ENCODE measurements around the gene WDR70. TPM values are rescaled to one million over a fixed set of nuclear protein-coding genes. Genes with fewer than 3 reads are reported as not detected.

WDR70 gene
- total and polyA plus RNA-seq, 2 of the 8 experiments (the other 6 are each of a cell fraction or from before 2014, with no cell fraction given) = 10.6 to 37.4 TPM

DNA sequence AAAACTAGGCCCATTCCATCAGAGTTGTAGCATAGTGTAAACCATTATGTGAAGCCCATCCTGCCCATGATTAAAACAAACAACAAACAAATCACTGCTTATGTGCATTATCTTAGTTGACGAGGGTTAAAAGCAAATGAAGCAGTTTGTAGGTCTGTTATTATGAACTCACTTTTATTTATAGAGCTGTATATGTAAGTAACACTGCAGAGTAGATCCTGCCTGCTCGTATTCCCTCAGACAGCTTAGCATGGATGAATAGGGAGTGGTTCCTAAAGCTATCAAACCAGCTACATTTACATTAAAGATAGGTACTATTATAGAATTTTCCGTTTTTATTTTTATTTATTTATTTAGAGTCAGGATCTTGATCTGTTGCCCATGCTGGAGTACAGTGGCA, 348.1 kb downstream of the WDR70 start:
- no peak for DNase-seq (ENCODE audit: low read depth in 1 of 2, low spot score in 2 of 2)
- Histone ChIP-seq H3K27me3 (replicated peaks in 1 of 4; ENCODE audit: control insufficient read depth in 3 of 4, extremely low read depth in 1 of 4, insufficient read depth in 3 of 4, low read length in 3 of 4) (no peaks in the 10 kb centered on the region), H2BK20ac (ENCODE audit: low read length) (no peak overlapping the region), H3K4me3 (ENCODE audit: extremely low read depth in 1 of 4, insufficient read depth in 2 of 4, low read depth in 3 of 4, low read length in 4 of 4) (no peak overlapping the region), H3K4ac (replicated peaks; ENCODE audit: insufficient read length, low read depth, low read length) (no peak overlapping the region), H4K20me1 (replicated peaks in 1 of 2; ENCODE audit: control insufficient read depth in 1 of 2, insufficient read depth in 2 of 2, low read length in 2 of 2) (no peaks in the 10 kb centered on the region), H3K9me3 (ENCODE audit: insufficient read depth in 2 of 2, low read depth in 1 of 2, low read length in 1 of 2) (no peaks in the 10 kb centered on the region), H3K23ac (ENCODE audit: insufficient read length) (no peak overlapping the region), H2BK12ac (ENCODE audit: low read depth, low read length) (no peak overlapping the region), H3K23me2 (ENCODE audit: low read depth, low read length) (no peaks in the 10 kb centered on the region), H4K91ac (replicated peaks; ENCODE audit: insufficient read length, low read length) (no peak overlapping the region), H3K56ac (replicated peaks; ENCODE audit: insufficient read length, low read depth, low read length) (no peak overlapping the region), H2BK5ac (ENCODE audit: low read depth, low read length) (no peak overlapping the region), H2BK120ac (replicated peaks; ENCODE audit: low read depth, low read length) (no peak overlapping the region), H3K4me1 (replicated peaks in 1 of 4; ENCODE audit: control insufficient read depth in 3 of 4, insufficient read depth in 4 of 4, low read length in 3 of 4) (no peaks in the 10 kb centered on the region), H3K79me2 (ENCODE audit: control insufficient read depth in 1 of 2, insufficient read depth in 2 of 2, low read length in 2 of 2) (no peaks in the 10 kb centered on the region), H4K5ac (ENCODE audit: insufficient read length, low read depth, low read length) (no peak overlapping the region), H2BK15ac (ENCODE audit: low read length) (no peak overlapping the region), H2AK5ac (ENCODE audit: low read depth, low read length) (no peak overlapping the region), H3K14ac (ENCODE audit: insufficient read length) (no peak overlapping the region), H3K4me2 (ENCODE audit: insufficient read depth in 1 of 2, low read depth in 2 of 2, low read length in 2 of 2) (no peak overlapping the region), H3K36me3 (ENCODE audit: control insufficient read depth in 2 of 4, insufficient read depth in 4 of 4, low read length in 3 of 4) (peaks cover 0 to 4% (median 3%) of the 10 kb centered on the region in 4 experiments; a peak in 4 of 8 replicates), H3K79me1 (ENCODE audit: low read depth, low read length) (no peaks in the 10 kb centered on the region), H3K27ac (ENCODE audit: low read depth, low read length) (no peak overlapping the region), H3K9ac (replicated peaks in 1 of 4; ENCODE audit: extremely low read depth in 1 of 4, low read depth in 3 of 4, low read length in 3 of 4) (no peak overlapping the region), H4K8ac (ENCODE audit: extremely low read depth, insufficient read depth, low read length) (no peak overlapping the region), H2AFZ (ENCODE audit: low read length) (no peak overlapping the region), H3K18ac (ENCODE audit: extremely low read depth, low read length) (no peak overlapping the region)
- no peak for FAIRE-seq
- 77% methylated on average over 3 of the region's 3 CpGs; no CpG with 5 or more reads in 1 of the 2 experiments for WGBS, 2 experiments (ENCODE audit: extremely low coverage in 1 of 2, insufficient coverage in 1 of 2, insufficient read length in 1 of 2, insufficient replicate concordance in 2 of 2, low coverage in 1 of 2, low lambda C conversion rate in 2 of 2, missing lambda C conversion rate in 1 of 2)
- POLR2A ChIA-PET (ENCODE audit: partially characterized antibody) = no interaction called here
- CTCF ChIA-PET (ENCODE audit: partially characterized antibody) = interaction anchor here (1.1 to 7.4 kb wide), 4 partner anchors 14 to 314 kb away, joined by 3 to 113 read pairs (median 4); no protein-coding TSS in a partner anchor
- TF ChIP-seq SIN3A (conservative IDR thresholded peaks at IDR 0.05 in 1 of 2, IDR thresholded peaks at IDR 0.05 in 1 of 2; ENCODE audit: low read depth in 1 of 2, low read length in 2 of 2) (no peak), SP1 (IDR thresholded peaks at IDR 0.05; ENCODE audit: low read depth, low read length) (no peak), CREB1 (IDR thresholded peaks at IDR 0.05) (no peak), SAP30 (IDR thresholded peaks at IDR 0.05; ENCODE audit: insufficient read depth, insufficient replicate concordance, low read length) (no peak), RFX5 (IDR thresholded peaks at IDR 0.05; ENCODE audit: borderline replicate concordance, low read depth, low read length) (no peak), ZNF274 (IDR thresholded peaks at IDR 0.05; ENCODE audit: borderline replicate concordance, extremely low read depth, low read length) (no peak), NRF1 (IDR thresholded peaks at IDR 0.05; ENCODE audit: low read depth, low read length) (no peak), EP300 (IDR thresholded peaks at IDR 0.05; ENCODE audit: borderline replicate concordance in 1 of 2, low read depth in 2 of 2, low read length in 2 of 2) (no peak), RXRA (IDR thresholded peaks at IDR 0.05; ENCODE audit: insufficient read depth, low read depth, low read length) (no peak), RBBP5 (IDR thresholded peaks at IDR 0.05; ENCODE audit: borderline replicate concordance, low read depth, low read length) (no peak), CHD1 (IDR thresholded peaks at IDR 0.05; ENCODE audit: low read depth, low read length) (no peak)
- TF ChIP-seq, protein P1, sequence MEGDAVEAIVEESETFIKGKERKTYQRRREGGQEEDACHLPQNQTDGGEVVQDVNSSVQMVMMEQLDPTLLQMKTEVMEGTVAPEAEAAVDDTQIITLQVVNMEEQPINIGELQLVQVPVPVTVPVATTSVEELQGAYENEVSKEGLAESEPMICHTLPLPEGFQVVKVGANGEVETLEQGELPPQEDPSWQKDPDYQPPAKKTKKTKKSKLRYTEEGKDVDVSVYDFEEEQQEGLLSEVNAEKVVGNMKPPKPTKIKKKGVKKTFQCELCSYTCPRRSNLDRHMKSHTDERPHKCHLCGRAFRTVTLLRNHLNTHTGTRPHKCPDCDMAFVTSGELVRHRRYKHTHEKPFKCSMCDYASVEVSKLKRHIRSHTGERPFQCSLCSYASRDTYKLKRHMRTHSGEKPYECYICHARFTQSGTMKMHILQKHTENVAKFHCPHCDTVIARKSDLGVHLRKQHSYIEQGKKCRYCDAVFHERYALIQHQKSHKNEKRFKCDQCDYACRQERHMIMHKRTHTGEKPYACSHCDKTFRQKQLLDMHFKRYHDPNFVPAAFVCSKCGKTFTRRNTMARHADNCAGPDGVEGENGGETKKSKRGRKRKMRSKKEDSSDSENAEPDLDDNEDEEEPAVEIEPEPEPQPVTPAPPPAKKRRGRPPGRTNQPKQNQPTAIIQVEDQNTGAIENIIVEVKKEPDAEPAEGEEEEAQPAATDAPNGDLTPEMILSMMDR (IDR thresholded peaks at IDR 0.05; ENCODE audit: control extremely low read depth in 1 of 3, insufficient read depth in 1 of 3, low read depth in 1 of 3, low read length in 3 of 3) = no peak
